Parathyroid adenoma (tissue), 2 donors: ENCODE results near the gene BIRC6.

ENCODE experiments used
- H2AFZ ChIP-seq: fragments of 300-600 bp; sonication (generic); one replicate; pipeline ENCODE4 v1.7.0; 2017; ENCODE audit warnings: antibody characterized with exemption, mild to moderate bottlenecking
- H3K27ac ChIP-seq: fragments of 300-600 bp; sonication (generic); one replicate; pipeline ENCODE4 v1.7.0; 2017
- H3K27me3 ChIP-seq: fragments of 300-600 bp; sonication (generic); one replicate; pipeline ENCODE4 v1.7.0; 2017; ENCODE audit warnings: low read length; ENCODE audit not compliant: control insufficient read depth, insufficient read depth
- H3K36me3 ChIP-seq: fragments of 300-600 bp; sonication (generic); one replicate; pipeline ENCODE4 v1.7.0; 2017; ENCODE audit warnings: low read length; ENCODE audit not compliant: control insufficient read depth, insufficient read depth
- H3K4me1 ChIP-seq: fragments of 300-600 bp; sonication (generic); one replicate; pipeline ENCODE4 v1.7.0; 2017; ENCODE audit warnings: control low read depth
- H3K4me2 ChIP-seq: fragments of 300-600 bp; sonication (generic); one replicate; pipeline ENCODE4 v1.7.0; 2017; ENCODE audit warnings: low read length
- H3K4me3 ChIP-seq: fragments of 300-600 bp; sonication (generic); one replicate; pipeline ENCODE4 v1.7.0; 2017; ENCODE audit warnings: low read depth, low read length
- H3K79me2 ChIP-seq: fragments of 300-600 bp; sonication (generic); one replicate; pipeline ENCODE4 v1.7.0; 2017; ENCODE audit warnings: control low read depth
- H3K9ac ChIP-seq: fragments of 300-600 bp; sonication (generic); one replicate; pipeline ENCODE4 v1.7.0; 2017; ENCODE audit warnings: mild to moderate bottlenecking
- H3K9me3 ChIP-seq: fragments of 300-600 bp; sonication (generic); one replicate; pipeline ENCODE4 v1.7.0; 2017; ENCODE audit warnings: low read length; ENCODE audit not compliant: control insufficient read depth
- TF ChIP-seq, protein P1 (sequence below): fragments of 300-600 bp; sonication (generic); IDR thresholded peaks from one replicate; pipeline ENCODE4 v1.7.0; 2017; ENCODE audit warnings: antibody characterized with exemption, mild to moderate bottlenecking
- donor health status: primary hyperparathyroidism.

The BIRC6 gene

GRCh38 chr2:32553829-32554432 lies 197.1 kb downstream of the BIRC6 start:
- Histone ChIP-seq H3K27me3 (no peaks in the 10 kb centered on the region), H3K4me1 (peaks cover 4% of the 10 kb centered on the region), H3K27ac (no peak overlapping the region), H3K4me2 (no peak overlapping the region), H3K4me3 (no peak overlapping the region), H2AFZ (no peak overlapping the region), H3K9ac (no peak overlapping the region), H3K9me3 (no peaks in the 10 kb centered on the region), H3K36me3 (no peaks in the 10 kb centered on the region), H3K79me2 (no peaks in the 10 kb centered on the region)
- TF ChIP-seq, protein P1, sequence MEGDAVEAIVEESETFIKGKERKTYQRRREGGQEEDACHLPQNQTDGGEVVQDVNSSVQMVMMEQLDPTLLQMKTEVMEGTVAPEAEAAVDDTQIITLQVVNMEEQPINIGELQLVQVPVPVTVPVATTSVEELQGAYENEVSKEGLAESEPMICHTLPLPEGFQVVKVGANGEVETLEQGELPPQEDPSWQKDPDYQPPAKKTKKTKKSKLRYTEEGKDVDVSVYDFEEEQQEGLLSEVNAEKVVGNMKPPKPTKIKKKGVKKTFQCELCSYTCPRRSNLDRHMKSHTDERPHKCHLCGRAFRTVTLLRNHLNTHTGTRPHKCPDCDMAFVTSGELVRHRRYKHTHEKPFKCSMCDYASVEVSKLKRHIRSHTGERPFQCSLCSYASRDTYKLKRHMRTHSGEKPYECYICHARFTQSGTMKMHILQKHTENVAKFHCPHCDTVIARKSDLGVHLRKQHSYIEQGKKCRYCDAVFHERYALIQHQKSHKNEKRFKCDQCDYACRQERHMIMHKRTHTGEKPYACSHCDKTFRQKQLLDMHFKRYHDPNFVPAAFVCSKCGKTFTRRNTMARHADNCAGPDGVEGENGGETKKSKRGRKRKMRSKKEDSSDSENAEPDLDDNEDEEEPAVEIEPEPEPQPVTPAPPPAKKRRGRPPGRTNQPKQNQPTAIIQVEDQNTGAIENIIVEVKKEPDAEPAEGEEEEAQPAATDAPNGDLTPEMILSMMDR = peak; percentile 74

DNA sequence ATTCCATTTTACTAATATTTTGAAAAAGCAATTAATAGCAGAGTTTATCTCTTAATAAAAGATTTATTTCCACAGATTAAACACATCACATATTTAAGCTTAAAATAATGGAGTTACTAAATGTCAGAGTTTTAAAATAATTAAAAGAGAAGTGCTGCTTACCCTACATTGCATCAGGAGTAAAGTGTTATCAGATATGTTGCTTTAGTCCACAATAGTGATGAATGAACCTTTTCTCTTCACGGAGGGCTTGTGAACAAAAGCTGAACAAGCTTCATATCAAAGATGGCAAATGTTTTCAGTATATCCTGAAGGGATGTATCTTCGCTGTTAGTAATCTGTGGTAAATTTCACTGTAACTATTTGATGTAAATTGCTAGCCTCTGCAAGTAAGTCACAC lies 201.7 kb downstream of the BIRC6 start:
- Histone ChIP-seq H3K79me2 (no peaks in the 10 kb centered on the region), H3K27me3 (no peaks in the 10 kb centered on the region), H3K9ac (no peak overlapping the region), H3K4me3 (no peak overlapping the region), H3K9me3 (no peaks in the 10 kb centered on the region), H2AFZ (no peak overlapping the region), H3K4me1 (peaks cover 8% of the 10 kb centered on the region), H3K4me2 (no peak overlapping the region), H3K27ac (no peak overlapping the region), H3K36me3 (no peaks in the 10 kb centered on the region)
- TF ChIP-seq, protein P1 = no peak

DNA sequence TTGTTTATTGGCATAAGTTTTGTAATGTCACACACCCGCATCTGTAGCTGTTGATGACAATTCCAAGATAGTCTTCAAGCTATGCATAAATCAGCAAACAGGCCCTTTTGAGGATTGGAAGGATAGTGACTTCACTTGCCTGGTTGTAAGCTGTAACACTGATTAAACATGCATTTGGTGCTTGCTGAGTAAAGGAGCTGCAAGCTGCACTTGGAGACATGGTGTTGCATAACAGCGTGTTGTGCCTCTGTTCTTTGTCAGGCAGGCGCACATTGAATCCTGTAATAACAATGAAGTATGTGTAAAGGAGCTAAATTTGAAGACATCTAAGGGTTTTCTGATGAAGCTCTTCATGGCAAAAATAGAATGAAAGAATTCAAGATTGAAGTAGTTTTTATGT lies 202.3 kb downstream of the BIRC6 start:
- Histone ChIP-seq H3K4me2 (no peak overlapping the region), H3K9me3 (no peaks in the 10 kb centered on the region), H3K4me3 (no peak overlapping the region), H3K27ac (peak overlapping the region; percentile 36), H2AFZ (no peak overlapping the region), H3K4me1 (peaks cover 8% of the 10 kb centered on the region), H3K27me3 (no peaks in the 10 kb centered on the region), H3K9ac (no peak overlapping the region), H3K36me3 (no peaks in the 10 kb centered on the region), H3K79me2 (no peaks in the 10 kb centered on the region)
- TF ChIP-seq, protein P1 = no peak

GRCh38 chr2:32562906-32563305 lies 206.1 kb downstream of the BIRC6 start:
- Histone ChIP-seq H3K9ac (no peak overlapping the region), H3K27me3 (no peaks in the 10 kb centered on the region), H3K4me3 (no peak overlapping the region), H3K27ac (no peak overlapping the region), H3K4me2 (no peak overlapping the region), H3K4me1 (peaks cover 8% of the 10 kb centered on the region), H3K79me2 (no peaks in the 10 kb centered on the region), H2AFZ (no peak overlapping the region), H3K36me3 (no peaks in the 10 kb centered on the region), H3K9me3 (no peaks in the 10 kb centered on the region)
- TF ChIP-seq, protein P1 = no peak

GRCh38 chr2:32564417-32565035 lies 207.7 kb downstream of the BIRC6 start:
- Histone ChIP-seq H3K4me3 (no peak overlapping the region), H3K27me3 (no peaks in the 10 kb centered on the region), H3K9me3 (no peaks in the 10 kb centered on the region), H2AFZ (no peak overlapping the region), H3K4me2 (no peak overlapping the region), H3K9ac (no peak overlapping the region), H3K27ac (no peak overlapping the region), H3K36me3 (no peaks in the 10 kb centered on the region), H3K79me2 (no peaks in the 10 kb centered on the region), H3K4me1 (peaks cover under 1% of the 10 kb centered on the region)
- TF ChIP-seq, protein P1 = no peak
